A549 (cell line): Measurements from ENCODE around the gene ADGRD1. TPM values are rescaled to one million over a fixed set of nuclear protein-coding genes. Genes with fewer than 3 reads are reported as not detected.

Experiments used
- ATAC-seq, 2 experiments: fragments of 200-7000 bp in 1 of 2; fragments of >200 bp in 1 of 2; cut with Nextera tagmentation in 1 of 2; cut with Tn5 transposase in 1 of 2; 3 replicates each; pipeline versions ENCODE4 v1.8.0 to v1.9.1; 2018 to 2020; ENCODE audit warnings: mild to moderate bottlenecking in 1 of 2, moderate library complexity in 1 of 2
- CTCF ChIA-PET: fragments of 300-600 bp; sonication (Branson Sonifier 250); formaldehyde crosslinking; extraction: SDS; loops from one replicate; lab custom pipeline; 2021; ENCODE audit warnings: antibody characterized with exemption, inconsistent platforms; lab: Yijun Ruan, JAX
- POLR2A ChIA-PET: fragments of 350-600 bp; formaldehyde crosslinking; extraction: SDS; loops from one replicate; lab custom pipeline; 2021; ENCODE audit warnings: antibody characterized with exemption, inconsistent platforms; lab: Yijun Ruan, JAX
- DNase-seq, 2 experiments: peaks; one replicate each; pipeline versions ENCODE4 v3.0.0 to v3.0.0-alpha.2; 2011 to 2016; ENCODE audit warnings: low read depth in 1 of 2, low spot score in 1 of 2
- FAIRE-seq: peaks from 2 replicates; lab custom pipeline; 2011; peaks lifted over from hg19 to GRCh38; lab: Jason Lieb, UNC
- H3K27ac ChIP-seq, 2 experiments: fragments of >200 bp; sonication (Bioruptor Twin); formaldehyde crosslinking; 3 replicates each; pipeline ENCODE4 v1.5.1; 2016 to 2017
- H3K4me1 ChIP-seq: fragments of >200 bp; sonication (Bioruptor Twin); formaldehyde crosslinking; 3 replicates; pipeline ENCODE4 v1.6.1; 2016
- H3K4me2 ChIP-seq: fragments of >200 bp; sonication (Bioruptor Twin); formaldehyde crosslinking; 3 replicates; pipeline ENCODE4 v1.6.1; 2016
- H3K4me3 ChIP-seq: fragments of >200 bp; sonication (Bioruptor Twin); formaldehyde crosslinking; 3 replicates; pipeline ENCODE4 v1.5.1; 2016
- H3K9me3 ChIP-seq: fragments of >200 bp; sonication (Bioruptor Twin); formaldehyde crosslinking; 3 replicates; pipeline ENCODE4 v1.6.1; 2016
- BHLHE40 ChIP-seq: IDR thresholded peaks from 2 replicates; pipeline ENCODE4 v1.6.1; 2012; ENCODE audit warnings: low read depth, low read length, inconsistent platforms
- EHF ChIP-seq: fragments of 250-450 bp; sonication (Bioruptor Pico); IDR thresholded peaks from 2 replicates; pipeline ENCODE4 v1.5.0; 2020; ENCODE audit warnings: mild to moderate bottlenecking
- EHMT2 ChIP-seq: fragments of 200-600 bp; sonication (generic); IDR thresholded peaks from 2 replicates; pipeline ENCODE4 v1.6.1; 2016; ENCODE audit warnings: antibody characterized with exemption, low read depth, mild to moderate bottlenecking, moderate library complexity
- EP300 ChIP-seq, 2 experiments: fragments of >200 bp; sonication (Bioruptor Twin); formaldehyde crosslinking; IDR thresholded peaks; 2 replicates in 1 of 2; 3 replicates in 1 of 2; pipeline ENCODE4 v1.6.1; 2016 to 2017
- ESRRA ChIP-seq: fragments of 150-350 bp; IDR thresholded peaks from 2 replicates; pipeline ENCODE4 v1.6.1; 2014; ENCODE audit warnings: mild to moderate bottlenecking, low read length, borderline replicate concordance
- FOSL2 ChIP-seq, 2 experiments: fragments of 450-650 bp in 1 of 2; fragments of >200 bp in 1 of 2; sonication (Bioruptor Twin) in 1 of 2; formaldehyde crosslinking; IDR thresholded peaks; 2 replicates each; pipeline versions ENCODE4 v1.5.0 to v1.6.1; 2016 to 2020; ENCODE audit warnings: mild to moderate bottlenecking in 1 of 2, moderate library complexity in 1 of 2
- FOXS1 ChIP-seq: fragments of 250-450 bp; sonication (Bioruptor Pico); IDR thresholded peaks from 2 replicates; pipeline ENCODE4 v1.5.0; 2020; ENCODE audit warnings: mild to moderate bottlenecking, moderate library complexity
- HOXA7 ChIP-seq: fragments of 250-450 bp; sonication (Bioruptor Pico); IDR thresholded peaks from 2 replicates; pipeline ENCODE4 v1.5.0; 2020; ENCODE audit warnings: mild to moderate bottlenecking, moderate library complexity
- JUN ChIP-seq, 2 experiments: fragments of >200 bp; sonication (Bioruptor Twin); formaldehyde crosslinking; IDR thresholded peaks; 2 replicates in 1 of 2; 3 replicates in 1 of 2; pipeline ENCODE4 v1.6.1; 2016 to 2017
- KDM5A ChIP-seq: fragments of 200-600 bp; sonication (generic); IDR thresholded peaks from 2 replicates; pipeline ENCODE4 v1.6.1; 2016; ENCODE audit warnings: antibody characterized with exemption, mild to moderate bottlenecking
- MAZ ChIP-seq: fragments of 150-350 bp; IDR thresholded peaks from 2 replicates; pipeline ENCODE4 v1.6.1; 2014; ENCODE audit warnings: antibody characterized with exemption, low read depth, low read length, borderline replicate concordance
- NPAS2 ChIP-seq: fragments of 250-450 bp; sonication (Bioruptor Pico); IDR thresholded peaks from 2 replicates; pipeline ENCODE4 v1.8.0; 2022; ENCODE audit warnings: mild to moderate bottlenecking, moderate library complexity, borderline replicate concordance
- POLR2AphosphoS2 ChIP-seq: conservative IDR thresholded peaks from 2 replicates; pipeline ENCODE4 v1.6.1; 2012; ENCODE audit warnings: low read length, improper control_type of control experiment, inconsistent platforms
- RAD21 ChIP-seq, 2 experiments: fragments of >200 bp in 1 of 2; sonication (Bioruptor Twin) in 1 of 2; formaldehyde crosslinking in 1 of 2; IDR thresholded peaks in 1 of 2; conservative IDR thresholded peaks in 1 of 2; 2 replicates in 1 of 2; 3 replicates in 1 of 2; pipeline ENCODE4 v1.6.1; 2012 to 2018; ENCODE audit warnings: inconsistent platforms in 1 of 2
- RARB ChIP-seq: fragments of 250-450 bp; sonication (Bioruptor Pico); IDR thresholded peaks from 2 replicates; pipeline ENCODE4 v1.8.0; 2021; ENCODE audit warnings: mild to moderate bottlenecking, moderate library complexity
- RFX5 ChIP-seq: fragments of 450-650 bp; IDR thresholded peaks from 2 replicates; pipeline ENCODE4 v1.7.1; 2014; ENCODE audit warnings: antibody characterized with exemption, mild to moderate bottlenecking, moderate library complexity
- RNF2 ChIP-seq: fragments of 200-600 bp; sonication (generic); IDR thresholded peaks from 2 replicates; pipeline ENCODE4 v1.6.1; 2016; ENCODE audit warnings: low read depth, mild to moderate bottlenecking, antibody characterized with exemption, moderate library complexity, borderline replicate concordance
- ZSCAN20 ChIP-seq: fragments of 250-450 bp; sonication (Bioruptor Pico); IDR thresholded peaks from 2 replicates; pipeline ENCODE4 v1.8.0; 2022; ENCODE audit warnings: mild to moderate bottlenecking, moderate library complexity
- WGBS: methylation state at CpG from one replicate; pipeline ENCODE4 v1.1.6; 2017; ENCODE audit errors: missing lambda C conversion rate; 5-methylcytosine and 5-hydroxymethylcytosine counted together
- polyA plus RNA-seq, 4 experiments: library from polyadenylated mRNA; depleted of rRNA in 3 of 4; stranded (reverse); fragments of >200 nt; fragmentation: RNase III in 1 of 4; extraction: RNeasy Plus Mini Kit Qiagen cat#74134 plus additional on column Dnase treatment in 1 of 4; gene quantifications; 2 replicates in 3 of 4; 3 replicates in 1 of 4; pipeline ENCODE4 v1.2.3, GENCODE V29; 2011 to 2017
- TF ChIP-seq, protein P1 (sequence below): IDR thresholded peaks from 2 replicates; pipeline ENCODE4 v1.6.1; 2012; ENCODE audit warnings: low read depth, borderline replicate concordance
- TF ChIP-seq, protein P2 (sequence below): fragments of 250-450 bp; sonication (Bioruptor Pico); IDR thresholded peaks from 2 replicates; pipeline ENCODE4 v1.5.0; 2020; ENCODE audit warnings: low read depth, mild to moderate bottlenecking, moderate library complexity
- TF ChIP-seq, protein P3 (sequence below): IDR thresholded peaks from 2 replicates; pipeline ENCODE4 v1.6.1; 2012
- TF ChIP-seq, protein P4 (sequence below): fragments of >200 bp; sonication (Bioruptor Twin); formaldehyde crosslinking; IDR thresholded peaks from 3 replicates; pipeline ENCODE4 v1.5.1; 2016

Gene ADGRD1
- polyA plus RNA-seq, 2 of the 4 experiments (the other 2 are of a cell fraction), result 0.36 to 1.5 TPM

DNA sequence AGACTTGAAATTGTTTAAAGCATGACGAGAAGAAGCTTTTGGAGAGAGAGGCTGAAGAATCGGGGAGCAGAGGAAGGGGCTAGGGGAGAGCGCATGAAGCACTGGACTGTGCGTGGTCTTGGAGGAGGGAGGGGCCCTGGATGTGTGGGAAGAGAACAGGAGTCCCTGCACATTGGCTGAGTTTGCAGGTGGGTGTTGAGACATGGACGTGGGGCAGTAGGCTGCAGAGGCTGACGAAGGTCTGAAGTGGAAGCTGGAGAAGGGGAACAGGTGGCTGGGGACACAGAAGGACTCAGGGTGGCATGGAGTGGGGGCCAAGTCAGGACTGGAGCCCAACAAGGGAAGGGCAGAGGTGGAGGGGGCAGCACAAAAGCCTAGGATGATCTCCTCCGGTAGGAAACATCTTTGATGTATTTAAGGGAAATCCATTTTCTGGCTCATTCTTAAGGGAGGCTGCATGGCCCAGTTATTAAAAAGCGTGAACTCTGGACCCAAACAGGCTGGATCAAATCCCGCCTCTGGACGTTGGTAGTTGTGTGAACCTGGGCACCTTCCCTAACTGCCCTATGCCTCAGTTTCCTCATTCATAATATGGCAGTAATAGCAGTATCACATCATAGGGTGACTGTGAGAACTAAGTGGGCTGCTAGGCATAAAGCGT, 29.0 kb downstream of the ADGRD1 start:
- ChIA-PET POLR2A (no interaction called here), CTCF (no interaction called here)
- 48% methylated on average over 11 of the region's 11 CpGs for WGBS
- no peak overlapping the region for H3K27ac ChIP-seq
- no peaks in the 10 kb centered on the region for H3K4me1 ChIP-seq
- no peak overlapping the region for H3K4me3 ChIP-seq
- no peak overlapping the region for H3K4me2 ChIP-seq
- H3K9me3 ChIP-seq, result no peaks in the 10 kb centered on the region
- FAIRE-seq, result no peak
- DNase-seq, result no peak
- ATAC-seq, result no peak
- TF ChIP-seq POLR2AphosphoS2, result no peak
- TF ChIP-seq RARB (CRISPR knock-in tag), result no peak
- TF ChIP-seq RNF2, result no peak
- no peak for TF ChIP-seq RFX5
- no peak for TF ChIP-seq EP300 (IDR thresholded peaks at IDR 0.05)
- TF ChIP-seq, protein P1, sequence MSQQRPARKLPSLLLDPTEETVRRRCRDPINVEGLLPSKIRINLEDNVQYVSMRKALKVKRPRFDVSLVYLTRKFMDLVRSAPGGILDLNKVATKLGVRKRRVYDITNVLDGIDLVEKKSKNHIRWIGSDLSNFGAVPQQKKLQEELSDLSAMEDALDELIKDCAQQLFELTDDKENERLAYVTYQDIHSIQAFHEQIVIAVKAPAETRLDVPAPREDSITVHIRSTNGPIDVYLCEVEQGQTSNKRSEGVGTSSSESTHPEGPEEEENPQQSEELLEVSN, result no peak
- TF ChIP-seq KDM5A, result no peak
- TF ChIP-seq, protein P2, sequence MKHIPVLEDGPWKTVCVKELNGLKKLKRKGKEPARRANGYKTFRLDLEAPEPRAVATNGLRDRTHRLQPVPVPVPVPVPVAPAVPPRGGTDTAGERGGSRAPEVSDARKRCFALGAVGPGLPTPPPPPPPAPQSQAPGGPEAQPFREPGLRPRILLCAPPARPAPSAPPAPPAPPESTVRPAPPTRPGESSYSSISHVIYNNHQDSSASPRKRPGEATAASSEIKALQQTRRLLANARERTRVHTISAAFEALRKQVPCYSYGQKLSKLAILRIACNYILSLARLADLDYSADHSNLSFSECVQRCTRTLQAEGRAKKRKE (CRISPR knock-in tag), result no peak
- TF ChIP-seq ESRRA, result no peak
- no peak for TF ChIP-seq RAD21 (conservative IDR thresholded peaks at IDR 0.05 in 1 of 2, IDR thresholded peaks at IDR 0.05 in 1 of 2)
- no peak for TF ChIP-seq EHF (CRISPR knock-in tag)
- TF ChIP-seq MAZ, result no peak
- TF ChIP-seq BHLHE40, result no peak
- TF ChIP-seq NPAS2 (CRISPR knock-in tag), result no peak
- no peak for TF ChIP-seq EHMT2

DNA sequence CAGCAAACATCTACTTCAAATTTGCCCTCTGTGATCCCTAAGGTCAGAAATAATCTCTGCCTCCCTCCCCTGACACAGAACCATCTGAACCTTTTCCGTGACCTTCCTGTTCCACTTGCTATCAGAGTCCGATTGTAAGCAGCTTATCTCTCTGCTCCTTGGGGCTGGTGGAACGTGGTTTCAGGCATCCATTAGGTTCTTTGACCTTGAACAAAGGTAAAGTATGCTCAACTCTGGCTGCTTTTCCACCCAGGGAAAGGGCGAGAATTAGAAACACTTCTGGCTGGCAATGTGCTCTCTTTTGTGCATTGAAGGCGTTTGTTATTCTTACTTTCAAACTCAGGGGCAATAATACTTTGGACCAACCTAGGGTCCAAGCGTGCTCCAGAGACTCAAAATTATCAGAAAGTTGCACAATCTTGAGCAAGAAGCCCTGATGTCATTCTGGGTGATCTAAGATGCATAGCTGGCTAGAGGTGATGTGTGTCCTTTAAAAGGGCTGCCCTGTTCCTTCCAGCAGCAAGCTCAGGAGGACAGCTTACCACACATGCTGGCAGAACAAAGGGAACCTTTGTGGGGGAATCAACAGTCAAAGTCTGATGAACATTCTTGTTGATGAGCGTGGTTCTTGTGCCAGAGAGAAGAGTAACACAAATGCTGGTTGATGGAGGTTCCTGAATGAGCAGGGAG, 29.8 kb downstream of the ADGRD1 start:
- ChIA-PET CTCF (no interaction called here), POLR2A (no interaction called here)
- no peak for FAIRE-seq
- TF ChIP-seq ZSCAN20 (CRISPR knock-in tag) (no peak), FOXS1 (CRISPR knock-in tag) (no peak), POLR2AphosphoS2 (no peak), FOSL2 (IDR thresholded peaks at IDR 0.05) (no peak), FOSL2 (CRISPR knock-in tag; IDR thresholded peaks at IDR 0.05) (no peak), HOXA7 (CRISPR knock-in tag) (no peak), JUN (IDR thresholded peaks at IDR 0.05) (no peak)
- TF ChIP-seq, protein P3, sequence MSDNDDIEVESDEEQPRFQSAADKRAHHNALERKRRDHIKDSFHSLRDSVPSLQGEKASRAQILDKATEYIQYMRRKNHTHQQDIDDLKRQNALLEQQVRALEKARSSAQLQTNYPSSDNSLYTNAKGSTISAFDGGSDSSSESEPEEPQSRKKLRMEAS, result no peak
- TF ChIP-seq, protein P4, sequence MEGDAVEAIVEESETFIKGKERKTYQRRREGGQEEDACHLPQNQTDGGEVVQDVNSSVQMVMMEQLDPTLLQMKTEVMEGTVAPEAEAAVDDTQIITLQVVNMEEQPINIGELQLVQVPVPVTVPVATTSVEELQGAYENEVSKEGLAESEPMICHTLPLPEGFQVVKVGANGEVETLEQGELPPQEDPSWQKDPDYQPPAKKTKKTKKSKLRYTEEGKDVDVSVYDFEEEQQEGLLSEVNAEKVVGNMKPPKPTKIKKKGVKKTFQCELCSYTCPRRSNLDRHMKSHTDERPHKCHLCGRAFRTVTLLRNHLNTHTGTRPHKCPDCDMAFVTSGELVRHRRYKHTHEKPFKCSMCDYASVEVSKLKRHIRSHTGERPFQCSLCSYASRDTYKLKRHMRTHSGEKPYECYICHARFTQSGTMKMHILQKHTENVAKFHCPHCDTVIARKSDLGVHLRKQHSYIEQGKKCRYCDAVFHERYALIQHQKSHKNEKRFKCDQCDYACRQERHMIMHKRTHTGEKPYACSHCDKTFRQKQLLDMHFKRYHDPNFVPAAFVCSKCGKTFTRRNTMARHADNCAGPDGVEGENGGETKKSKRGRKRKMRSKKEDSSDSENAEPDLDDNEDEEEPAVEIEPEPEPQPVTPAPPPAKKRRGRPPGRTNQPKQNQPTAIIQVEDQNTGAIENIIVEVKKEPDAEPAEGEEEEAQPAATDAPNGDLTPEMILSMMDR, result no peak
- no peaks in the 10 kb centered on the region for H3K9me3 ChIP-seq
- no peak overlapping the region for H3K4me2 ChIP-seq
- DNase-seq, result no peak
- no peak overlapping the region for H3K4me3 ChIP-seq
- no peaks in the 10 kb centered on the region for H3K4me1 ChIP-seq
- WGBS, result 25% methylated on average over 7 of the region's 7 CpGs
- H3K27ac ChIP-seq, result no peak overlapping the region
- ATAC-seq, result no peak
